H1 (cell line): Measurements from ENCODE around the gene TUNAR. TPM values are rescaled to one million over a fixed set of nuclear protein-coding genes. Genes with fewer than 3 reads are reported as not detected.

Experiments
- CTCF ChIA-PET: fragments of 300-600 bp; sonication (Branson Sonifier 250); formaldehyde crosslinking; loops from one replicate; lab custom pipeline; 2021; ENCODE audit not compliant: partially characterized antibody; lab: Charles Lee
- POLR2A ChIA-PET: fragments of 300-600 bp; sonication (Branson Sonifier 250); formaldehyde crosslinking; loops from one replicate; lab custom pipeline; 2021; ENCODE audit warnings: inconsistent platforms; ENCODE audit not compliant: partially characterized antibody; lab: Charles Lee
- DNase-seq, 2 experiments: peaks; one replicate each; pipeline versions ENCODE4 v3.0.0 to v3.0.0-alpha.2; 2010 to 2022; ENCODE audit warnings: low spot score in 2 of 2, low read depth in 1 of 2, mixed read lengths in 1 of 2
- FAIRE-seq: peaks from 2 replicates; lab custom pipeline; 2011; peaks lifted over from hg19 to GRCh38; lab: Jason Lieb, UNC
- H2AFZ ChIP-seq: 2 replicates; pipeline ENCODE4 v1.8.1; 2012; ENCODE audit warnings: low read length, inconsistent platforms
- H2AK5ac ChIP-seq: 2 replicates; pipeline ENCODE4 v1.6.1; 2013; ENCODE audit warnings: low read depth, low read length
- H2BK120ac ChIP-seq: replicated peaks from 2 replicates; pipeline ENCODE3; 2013; ENCODE audit warnings: low read depth, low read length, inconsistent platforms
- H2BK12ac ChIP-seq: 2 replicates; pipeline ENCODE4 v1.6.1; 2013; ENCODE audit warnings: low read depth, low read length
- H2BK15ac ChIP-seq: 2 replicates; pipeline ENCODE4 v1.6.1; 2013; ENCODE audit warnings: low read length
- H2BK20ac ChIP-seq: 2 replicates; pipeline ENCODE4 v1.6.1; 2013; ENCODE audit warnings: low read length
- H2BK5ac ChIP-seq: 2 replicates; pipeline ENCODE4 v1.6.1; 2013; ENCODE audit warnings: low read depth, low read length
- H3K14ac ChIP-seq: 2 replicates; pipeline ENCODE4 v1.6.1; 2013; ENCODE audit warnings: inconsistent platforms; ENCODE audit not compliant: insufficient read length
- H3K18ac ChIP-seq: 2 replicates; pipeline ENCODE4 v1.6.1; 2013; ENCODE audit warnings: low read length; ENCODE audit errors: extremely low read depth
- H3K23ac ChIP-seq: 2 replicates; pipeline ENCODE4 v1.6.1; 2013; ENCODE audit warnings: inconsistent platforms; ENCODE audit not compliant: insufficient read length
- H3K23me2 ChIP-seq: 2 replicates; pipeline ENCODE4 v1.6.1; 2013; ENCODE audit warnings: low read depth, low read length
- H3K27ac ChIP-seq: 2 replicates; pipeline ENCODE4 v1.6.1; 2011; ENCODE audit warnings: low read depth, low read length, inconsistent platforms
- H3K27me3 ChIP-seq, 4 experiments: replicated peaks in 1 of 4; 1 replicate in 1 of 4; 2 replicates in 3 of 4; pipeline versions ENCODE4 v1.6.1 to v1.8.1; 2011 to 2013; ENCODE audit warnings: low read length in 3 of 4, mild to moderate bottlenecking in 3 of 4, inconsistent platforms in 2 of 4, mixed read lengths in 2 of 4, moderate library complexity in 1 of 4; ENCODE audit not compliant: control insufficient read depth in 3 of 4, insufficient read depth in 3 of 4; ENCODE audit errors: extremely low read depth in 1 of 4
- H3K36me3 ChIP-seq, 4 experiments: 2 replicates each; pipeline versions ENCODE4 v1.6.1 to v1.8.1; 2011 to 2013; ENCODE audit warnings: mild to moderate bottlenecking in 4 of 4, low read length in 3 of 4, moderate library complexity in 2 of 4, control low read depth in 1 of 4, inconsistent platforms in 1 of 4; ENCODE audit not compliant: insufficient read depth in 4 of 4, control insufficient read depth in 2 of 4
- H3K4ac ChIP-seq: replicated peaks from 2 replicates; pipeline ENCODE3; 2013; ENCODE audit warnings: low read length, low read depth, mixed read lengths, inconsistent platforms; ENCODE audit not compliant: insufficient read length
- H3K4me1 ChIP-seq, 4 experiments: replicated peaks in 1 of 4; 1 replicate in 1 of 4; 2 replicates in 3 of 4; pipeline versions ENCODE4 v1.6.1 to v1.8.1; 2011 to 2013; ENCODE audit warnings: low read length in 3 of 4, inconsistent platforms in 2 of 4, mixed read lengths in 1 of 4; ENCODE audit not compliant: insufficient read depth in 4 of 4, control insufficient read depth in 3 of 4
- H3K4me2 ChIP-seq, 2 experiments: 2 replicates each; pipeline versions ENCODE4 v1.6.1 to v1.8.1; 2011 to 2013; ENCODE audit warnings: low read depth in 2 of 2, low read length in 2 of 2, control low read depth in 1 of 2, inconsistent platforms in 1 of 2, mild to moderate bottlenecking in 1 of 2; ENCODE audit not compliant: insufficient read depth in 1 of 2
- H3K4me3 ChIP-seq, 4 experiments: fragments of 200-600, 300-600 bp in 1 of 4; sonication (generic), shearing (Covaris generic), sonication (Bioruptor Twin) in 1 of 4; 2 replicates each; pipeline versions ENCODE4 v1.5.1 to v1.8.1; 2011 to 2016; ENCODE audit warnings: low read length in 4 of 4, low read depth in 3 of 4, control low read depth in 2 of 4, inconsistent platforms in 2 of 4, mild to moderate bottlenecking in 2 of 4, mixed read lengths in 1 of 4, moderate library complexity in 1 of 4; ENCODE audit not compliant: insufficient read depth in 2 of 4; ENCODE audit errors: extremely low read depth in 1 of 4
- H3K56ac ChIP-seq: replicated peaks from 2 replicates; pipeline ENCODE3; 2013; ENCODE audit warnings: low read depth, mild to moderate bottlenecking, mixed read lengths, low read length, inconsistent platforms; ENCODE audit not compliant: insufficient read length
- H3K79me1 ChIP-seq: 2 replicates; pipeline ENCODE4 v1.6.1; 2013; ENCODE audit warnings: low read depth, low read length, control low read depth
- H3K79me2 ChIP-seq, 2 experiments: 2 replicates each; pipeline versions ENCODE4 v1.6.1 to v1.8.1; 2012 to 2013; ENCODE audit warnings: low read length in 2 of 2, mild to moderate bottlenecking in 2 of 2, inconsistent platforms in 1 of 2; ENCODE audit not compliant: insufficient read depth in 2 of 2, control insufficient read depth in 1 of 2
- H3K9ac ChIP-seq, 4 experiments: replicated peaks in 1 of 4; 1 replicate in 1 of 4; 2 replicates in 3 of 4; pipeline versions ENCODE4 v1.6.1 to v1.8.1; 2011 to 2013; ENCODE audit warnings: low read depth in 3 of 4, low read length in 3 of 4, control low read depth in 2 of 4, mild to moderate bottlenecking in 2 of 4, moderate library complexity in 2 of 4, inconsistent platforms in 1 of 4; ENCODE audit errors: extremely low read depth in 1 of 4
- H3K9me3 ChIP-seq, 2 experiments: 2 replicates each; pipeline versions ENCODE4 v1.6.1 to v1.8.1; 2012 to 2013; ENCODE audit warnings: mild to moderate bottlenecking in 2 of 2, moderate library complexity in 2 of 2, control low read depth in 1 of 2, inconsistent platforms in 1 of 2, low read depth in 1 of 2, low read length in 1 of 2, mixed read lengths in 1 of 2; ENCODE audit not compliant: insufficient read depth in 2 of 2
- H4K20me1 ChIP-seq, 2 experiments: replicated peaks in 1 of 2; 2 replicates each; pipeline versions ENCODE3 to v1.8.1; 2011 to 2013; ENCODE audit warnings: inconsistent platforms in 2 of 2, low read length in 2 of 2, mild to moderate bottlenecking in 1 of 2; ENCODE audit not compliant: insufficient read depth in 2 of 2, control insufficient read depth in 1 of 2
- H4K5ac ChIP-seq: 2 replicates; pipeline ENCODE4 v1.6.1; 2013; ENCODE audit warnings: low read length, low read depth, mixed read lengths, inconsistent platforms; ENCODE audit not compliant: insufficient read length
- H4K8ac ChIP-seq: 2 replicates; pipeline ENCODE4 v1.8.0; 2013; ENCODE audit warnings: mild to moderate bottlenecking, moderate library complexity, low read length, inconsistent platforms; ENCODE audit not compliant: insufficient read depth; ENCODE audit errors: extremely low read depth
- H4K91ac ChIP-seq: replicated peaks from 2 replicates; pipeline ENCODE3; 2013; ENCODE audit warnings: low read length, mixed read lengths, inconsistent platforms; ENCODE audit not compliant: insufficient read length
- CREB1 ChIP-seq: IDR thresholded peaks from 2 replicates; pipeline ENCODE4 v1.6.1; 2012; ENCODE audit warnings: inconsistent platforms
- GABPA ChIP-seq: IDR thresholded peaks from 2 replicates; pipeline ENCODE4 v1.6.1; 2011; ENCODE audit warnings: mild to moderate bottlenecking, low read length, moderate library complexity, borderline replicate concordance; ENCODE audit not compliant: insufficient read depth
- HDAC2 ChIP-seq, 2 experiments: fragments of 300-600 bp in 1 of 2; sonication (generic) in 1 of 2; IDR thresholded peaks; 2 replicates each; pipeline ENCODE4 v1.6.1; 2011 to 2012; ENCODE audit warnings: low read depth in 2 of 2, low read length in 2 of 2, mild to moderate bottlenecking in 2 of 2, moderate library complexity in 2 of 2, borderline replicate concordance in 1 of 2, inconsistent platforms in 1 of 2
- JUND ChIP-seq: IDR thresholded peaks from 2 replicates; pipeline ENCODE4 v1.6.1; 2011; ENCODE audit warnings: mild to moderate bottlenecking, improper control_type of control experiment, low read length
- RXRA ChIP-seq: IDR thresholded peaks from 2 replicates; pipeline ENCODE4 v1.6.1; 2011; ENCODE audit warnings: low read depth, mild to moderate bottlenecking, low read length, moderate library complexity; ENCODE audit not compliant: insufficient read depth
- SUZ12 ChIP-seq: fragments of 200-600 bp; sonication (generic); IDR thresholded peaks from 2 replicates; pipeline ENCODE4 v1.6.1; 2012; ENCODE audit warnings: mild to moderate bottlenecking, inconsistent platforms, low read length, moderate library complexity, mixed read lengths
- TBP ChIP-seq: IDR thresholded peaks from 2 replicates; pipeline ENCODE4 v1.6.1; 2011; ENCODE audit warnings: low read depth, low read length, improper control_type of control experiment
- WGBS, 2 experiments: shearing (Covaris generic) in 1 of 2; methylation state at CpG; one replicate each; pipeline versions ENCODE4 v1.1.6 to v1.1.7; 2013 to 2015; ENCODE audit warnings: low lambda C conversion rate in 2 of 2, mixed read lengths in 2 of 2, inconsistent platforms in 1 of 2, low coverage in 1 of 2, missing lambda C conversion rate in 1 of 2; ENCODE audit not compliant: insufficient replicate concordance in 2 of 2, insufficient coverage in 1 of 2, insufficient read length in 1 of 2; ENCODE audit errors: extremely low coverage in 1 of 2, missing lambda C conversion rate in 1 of 2; 5-methylcytosine and 5-hydroxymethylcytosine counted together
- polyA plus RNA-seq, 7 experiments: library from polyadenylated mRNA; depleted of rRNA in 3 of 7; stranded (reverse) in 5 of 7; unstranded in 2 of 7; fragments of >200 nt in 5 of 7; fragments of 200-250 nt in 2 of 7; gene quantifications; 1 replicate in 5 of 7; 2 replicates in 1 of 7; 4 replicates in 1 of 7; pipeline versions ENCODE4 v1.2.1 to v1.2.3, GENCODE V29; 2011 to 2013; ENCODE audit warnings: missing spikeins in 2 of 7, mixed read lengths in 2 of 7
- total RNA-seq: library from RNA; stranded (reverse); fragmentation: NEBNext Ultra II Directional; extraction: Animal tissue kit (Norgen Biotek cat#: 25700); gene quantifications from 2 replicates; pipeline ENCODE4 v1.2.1, GENCODE V29; 2021
- TF ChIP-seq, protein P1 (sequence below): IDR thresholded peaks from 2 replicates; pipeline ENCODE4 v1.6.1; 2012; ENCODE audit warnings: low read length, inconsistent platforms
- TF ChIP-seq, protein P2 (sequence below): IDR thresholded peaks from 2 replicates; pipeline ENCODE4 v1.6.1; 2011; ENCODE audit warnings: low read length, improper control_type of control experiment

TUNAR gene
- total and polyA plus RNA-seq, 2 of the 8 experiments (the other 6 are each of a cell fraction or from before 2014, with no cell fraction given), result 12.8 to 63.9 TPM

DNA sequence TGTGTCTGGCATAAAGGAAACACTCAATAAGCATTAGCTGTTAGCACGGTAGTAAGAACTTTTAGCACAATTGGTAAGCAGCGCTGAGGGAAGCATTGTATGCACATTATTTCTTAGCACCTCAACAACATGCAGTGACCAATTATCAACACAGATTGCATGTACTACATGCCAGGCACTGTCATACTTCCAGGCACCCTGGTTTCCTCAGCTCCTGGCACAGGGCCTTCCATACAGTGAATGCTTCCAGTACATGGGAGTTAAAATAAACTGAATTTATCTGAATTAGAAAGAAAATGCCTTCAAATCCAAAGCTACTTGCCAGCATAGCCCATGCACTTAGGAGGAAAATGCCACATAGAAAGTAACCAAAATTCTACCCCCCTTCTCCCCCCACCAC is 59.4 kb downstream of the TUNAR start:
- Histone ChIP-seq H2BK15ac (no peak overlapping the region), H2BK12ac (no peak overlapping the region; the same call in 1 of the 2 replicates), H3K18ac (peak overlapping the region; percentile 1; the same call in 1 of the 2 replicates), H3K9me3 (no peaks in the 10 kb centered on the region), H3K79me2 (no peaks in the 10 kb centered on the region), H4K20me1 (no peaks in the 10 kb centered on the region), H3K4me1 (no peaks in the 10 kb centered on the region; a peak in 1 of 7 replicates), H2AK5ac (no peak overlapping the region), H4K91ac (no peak overlapping the region), H3K23ac (no peak overlapping the region), H2BK20ac (no peak overlapping the region), H3K27ac (no peak overlapping the region), H3K4me2 (no peak overlapping the region), H3K14ac (no peak overlapping the region), H2BK120ac (no peak overlapping the region), H3K9ac (no peak overlapping the region), H3K27me3 (no peaks in the 10 kb centered on the region), H2BK5ac (no peak overlapping the region), H3K4me3 (no peak overlapping the region), H4K8ac (no peak overlapping the region), H3K36me3 (no peaks in the 10 kb centered on the region), H3K56ac (no peak overlapping the region), H3K23me2 (no peaks in the 10 kb centered on the region), H3K4ac (no peak overlapping the region), H2AFZ (no peak overlapping the region), H3K79me1 (no peaks in the 10 kb centered on the region; the same call in 1 of the 2 replicates), H4K5ac (no peak overlapping the region)
- FAIRE-seq, result no peak
- no peak for DNase-seq
- POLR2A ChIA-PET, result interaction anchor here (0.8 to 1.9 kb wide), 5 partner anchors 9 to 58 kb away, joined by 4 to 9 read pairs (median 5); no protein-coding TSS in a partner anchor
- CTCF ChIA-PET, result interaction anchor here (0.7 to 2.2 kb wide), 7 partner anchors 12 to 374 kb away, joined by 3 to 9 read pairs (median 4); no protein-coding TSS in a partner anchor
- WGBS, 2 experiments, result 81% methylated on average over 2 of the region's 2 CpGs; no CpG with 5 or more reads in 1 of the 2 experiments
- TF ChIP-seq, protein P1, sequence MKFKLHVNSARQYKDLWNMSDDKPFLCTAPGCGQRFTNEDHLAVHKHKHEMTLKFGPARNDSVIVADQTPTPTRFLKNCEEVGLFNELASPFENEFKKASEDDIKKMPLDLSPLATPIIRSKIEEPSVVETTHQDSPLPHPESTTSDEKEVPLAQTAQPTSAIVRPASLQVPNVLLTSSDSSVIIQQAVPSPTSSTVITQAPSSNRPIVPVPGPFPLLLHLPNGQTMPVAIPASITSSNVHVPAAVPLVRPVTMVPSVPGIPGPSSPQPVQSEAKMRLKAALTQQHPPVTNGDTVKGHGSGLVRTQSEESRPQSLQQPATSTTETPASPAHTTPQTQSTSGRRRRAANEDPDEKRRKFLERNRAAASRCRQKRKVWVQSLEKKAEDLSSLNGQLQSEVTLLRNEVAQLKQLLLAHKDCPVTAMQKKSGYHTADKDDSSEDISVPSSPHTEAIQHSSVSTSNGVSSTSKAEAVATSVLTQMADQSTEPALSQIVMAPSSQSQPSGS, result no peak
- TF ChIP-seq JUND (no peak), HDAC2 (IDR thresholded peaks at IDR 0.05; ENCODE audit: borderline replicate concordance in 1 of 2, low read depth in 2 of 2, low read length in 2 of 2) (no peak), CREB1 (no peak), TBP (no peak), GABPA (no peak), RXRA (no peak), SUZ12 (no peak)
- TF ChIP-seq, protein P2, sequence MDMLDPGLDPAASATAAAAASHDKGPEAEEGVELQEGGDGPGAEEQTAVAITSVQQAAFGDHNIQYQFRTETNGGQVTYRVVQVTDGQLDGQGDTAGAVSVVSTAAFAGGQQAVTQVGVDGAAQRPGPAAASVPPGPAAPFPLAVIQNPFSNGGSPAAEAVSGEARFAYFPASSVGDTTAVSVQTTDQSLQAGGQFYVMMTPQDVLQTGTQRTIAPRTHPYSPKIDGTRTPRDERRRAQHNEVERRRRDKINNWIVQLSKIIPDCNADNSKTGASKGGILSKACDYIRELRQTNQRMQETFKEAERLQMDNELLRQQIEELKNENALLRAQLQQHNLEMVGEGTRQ, result no peak
